LNCAP (cell line): ENCODE data around the gene MTRF1.

Source experiments
- CTCF ChIP-seq: fragments of 450-650 bp; IDR thresholded peaks from 2 replicates; pipeline ENCODE4 v1.5.1; 2017; ENCODE audit warnings: mild to moderate bottlenecking

The MTRF1 gene

GRCh38 chr13:41254902-41255301, 8.5 kb downstream of the MTRF1 start:
- TF ChIP-seq CTCF = no peak

DNA sequence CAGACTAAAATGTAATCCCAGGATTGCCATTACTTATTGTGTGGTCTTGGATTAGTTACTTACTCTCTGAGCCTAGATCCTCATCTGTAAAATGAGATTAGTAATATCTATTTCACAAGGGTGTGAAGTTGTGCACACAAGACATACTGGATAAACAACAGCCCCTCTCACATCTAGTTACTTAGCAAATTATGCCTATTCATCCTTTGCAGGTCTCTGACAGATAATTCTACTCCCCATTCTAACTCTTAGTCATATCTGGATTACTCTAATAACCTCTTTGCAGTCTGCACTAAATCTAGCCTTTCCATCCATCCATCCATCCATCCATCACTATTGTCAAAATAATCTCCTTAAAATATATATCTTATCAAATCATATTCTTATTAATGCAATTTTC, 12.4 kb downstream of the MTRF1 start:
- no peak for TF ChIP-seq CTCF

DNA sequence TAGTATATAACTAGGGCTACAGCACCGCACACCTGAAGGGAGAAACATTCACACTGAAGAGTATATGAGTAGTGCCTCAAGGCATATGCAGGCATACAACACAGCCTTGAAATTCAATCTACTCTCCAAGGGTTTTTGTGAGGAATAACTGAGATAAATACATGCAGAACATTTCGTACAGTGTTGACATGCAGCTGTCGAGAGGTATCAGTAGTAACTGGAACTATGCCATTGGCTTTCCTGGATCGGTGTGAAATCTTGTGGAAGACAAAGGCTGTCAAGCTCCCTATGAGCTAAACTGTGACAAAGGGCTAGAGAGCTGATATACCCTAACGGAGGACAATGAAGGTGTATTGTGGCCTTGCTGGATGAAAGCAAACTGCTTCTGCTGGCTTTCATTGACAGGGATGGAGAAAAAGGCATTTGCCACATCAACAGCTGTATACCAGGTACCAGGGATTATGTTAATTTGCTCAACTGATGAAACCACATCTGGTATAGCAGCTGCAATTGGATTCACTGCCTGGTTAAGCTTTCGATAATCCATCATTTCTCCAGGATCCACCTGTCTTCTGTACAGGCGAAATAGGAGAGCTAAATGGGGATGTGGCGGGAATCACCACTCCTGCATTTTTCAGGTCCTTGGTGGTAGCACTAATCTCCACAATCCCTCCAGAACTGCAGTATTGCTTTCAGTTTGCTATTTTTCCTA, 16.3 kb downstream of the MTRF1 start:
- no peak for TF ChIP-seq CTCF

GRCh38 chr13:41244556-41244955, 18.8 kb downstream of the MTRF1 start:
- no peak for TF ChIP-seq CTCF

DNA sequence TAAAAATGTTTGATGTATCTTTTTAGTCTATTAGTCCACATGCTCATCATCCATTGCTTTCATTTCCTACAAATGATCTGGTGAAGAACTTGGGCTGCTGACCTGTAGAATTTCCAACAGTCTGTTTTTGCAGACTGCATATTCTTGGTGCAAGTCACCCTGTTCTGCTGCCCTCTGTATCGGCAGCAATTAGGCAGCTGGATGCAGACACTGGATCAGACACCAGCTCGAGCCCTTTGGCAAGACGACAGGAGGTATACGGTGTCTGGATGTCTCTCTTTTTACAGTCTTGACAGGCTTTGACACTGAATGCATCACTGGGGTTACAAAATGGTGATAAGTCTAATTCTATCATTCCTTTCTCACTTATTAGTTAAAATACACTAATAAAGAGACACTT, 21.8 kb downstream of the MTRF1 start:
- no peak for TF ChIP-seq CTCF

DNA sequence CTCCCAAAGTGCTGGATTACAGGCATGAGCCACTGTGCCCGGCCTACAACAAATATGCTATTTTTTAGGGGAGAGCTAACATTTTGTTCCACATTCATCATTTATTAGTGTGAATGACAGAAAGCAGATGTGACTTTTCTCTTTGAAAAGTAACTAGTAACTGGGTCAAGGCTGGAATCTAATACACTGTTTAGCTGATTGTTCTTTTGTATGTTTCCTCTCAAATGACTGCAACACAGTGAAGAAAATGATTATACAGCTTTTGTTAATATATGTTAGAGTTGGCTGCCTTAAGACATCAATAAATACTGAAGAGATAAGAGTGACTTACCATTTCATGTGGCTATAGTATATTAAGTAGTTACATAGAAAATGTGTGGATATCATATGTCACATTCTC, 27.0 kb downstream of the MTRF1 start:
- TF ChIP-seq CTCF = no peak

GRCh38 chr13:41232578-41233480, 30.5 kb downstream of the MTRF1 start:
- TF ChIP-seq CTCF = no peak
